Measurements from ENCODE around the gene FBLL1.

FBLL1 gene

GRCh38 chr5:168580227-168580508, 51.1 kb downstream of the FBLL1 start:
- peak overlapping the region; percentile 96 for H3K4me3 ChIP-seq (ENCODE audit: low read depth, low read length)
- no peak for TF ChIP-seq CTCF (IDR thresholded peaks at IDR 0.05; ENCODE audit: control insufficient read depth, extremely low read depth, insufficient read depth)
- DNase-seq (ENCODE audit: low read depth): no peak
